Calu3 (cell line): ENCODE data around the gene TMUB2. TPM values are rescaled to one million over a fixed set of nuclear protein-coding genes. Genes with fewer than 3 reads are reported as not detected.

Experiments used
- BruUV-seq: library from RNA; stranded (reverse); fragments of 400-500 nt; replicated peaks from 2 replicates; lab custom pipeline; 2021; lab: Mats Ljungman, UMichigan
- CTCF ChIA-PET: fragments of 300-600 bp; sonication (Branson Sonifier 250); formaldehyde crosslinking; loops from one replicate; lab custom pipeline; 2022; ENCODE audit warnings: antibody characterized with exemption; lab: Charles Lee
- DNase-seq: peaks from one replicate; pipeline ENCODE4 v3.0.0; 2022
- H3K27ac Mint-ChIP-seq: one replicate; pipeline ENCODE4 v1.8.0; 2022; ENCODE audit warnings: mixed read lengths; ENCODE audit not compliant: unreplicated experiment
- H3K27me3 Mint-ChIP-seq: one replicate; pipeline ENCODE4 v1.8.0; 2022; ENCODE audit warnings: mixed read lengths; ENCODE audit not compliant: unreplicated experiment
- H3K36me3 Mint-ChIP-seq: one replicate; pipeline ENCODE4 v1.8.0; 2022; ENCODE audit warnings: mild to moderate bottlenecking, moderate library complexity, mixed read lengths; ENCODE audit not compliant: insufficient read depth, unreplicated experiment
- H3K4me1 Mint-ChIP-seq: one replicate; pipeline ENCODE4 v1.8.0; 2022; ENCODE audit warnings: mild to moderate bottlenecking, low read depth, mixed read lengths; ENCODE audit not compliant: unreplicated experiment
- H3K4me3 Mint-ChIP-seq: one replicate; pipeline ENCODE4 v1.8.0; 2022; ENCODE audit warnings: mild to moderate bottlenecking, low read depth, moderate library complexity, mixed read lengths; ENCODE audit not compliant: unreplicated experiment
- H3K9me3 Mint-ChIP-seq: one replicate; pipeline ENCODE4 v1.8.0; 2022; ENCODE audit warnings: low read depth, mixed read lengths; ENCODE audit not compliant: unreplicated experiment
- CTCF ChIP-seq: fragments of 200-600 bp; IDR thresholded peaks from one replicate; pipeline ENCODE4 v1.8.0; 2022; ENCODE audit warnings: antibody characterized with exemption; ENCODE audit not compliant: unreplicated experiment
- intact Hi-C: fragments of 100-400 bp; cut with micrococcal nuclease; formaldehyde crosslinking; loops from one replicate; pipeline ENCODE4 v1.10.0; 2022; ENCODE audit not compliant: unreplicated experiment
- total RNA-seq: library from RNA; stranded (reverse); gene quantifications from 2 replicates; pipeline ENCODE4 v1.2.3, GENCODE V29; 2022

Gene TMUB2
- total RNA-seq, 1 experiment from 2014 or later: 56.0 TPM

- no peak for TF ChIP-seq CTCF
These were observed 33.9 kb upstream of the TMUB2 start for GRCh38 chr17:44152875-44153274.

GRCh38 chr17:44155488-44155887 lies 31.3 kb upstream of the TMUB2 start:
- TF ChIP-seq CTCF: no peak
- Mint-ChIP-seq H3K9me3 (no peaks in the 10 kb centered on the region), H3K27me3 (no peaks in the 10 kb centered on the region), H3K4me1 (no peaks in the 10 kb centered on the region), H3K36me3 (peaks cover 24% of the 10 kb centered on the region), H3K27ac (no peak overlapping the region), H3K4me3 (no peak overlapping the region)
- intact Hi-C loops: no loop called here
- BruUV-seq: no TSS peak
- CTCF ChIA-PET: interaction anchor here (1.0 kb wide), 1 partner anchor 13 kb away, joined by 3 read pairs; no protein-coding TSS in a partner anchor
- no peak for DNase-seq

More at GRCh38 chr17:44152875-44153274, 33.9 kb upstream of the TMUB2 start:
- no TSS peak for BruUV-seq
- no peak overlapping the region for H3K27ac Mint-ChIP-seq
- H3K9me3 Mint-ChIP-seq: no peaks in the 10 kb centered on the region
- DNase-seq: no peak
- no peaks in the 10 kb centered on the region for H3K27me3 Mint-ChIP-seq
- no peak overlapping the region for H3K4me3 Mint-ChIP-seq
- intact Hi-C loops: no loop called here
- CTCF ChIA-PET: interaction anchor here (2.6 kb wide), 1 partner anchor 15 kb away, joined by 8 read pairs; no protein-coding TSS in a partner anchor
- peaks cover 27% of the 10 kb centered on the region for H3K36me3 Mint-ChIP-seq
- no peaks in the 10 kb centered on the region for H3K4me1 Mint-ChIP-seq

- H3K4me1 Mint-ChIP-seq: no peaks in the 10 kb centered on the region
- no peak overlapping the region for H3K4me3 Mint-ChIP-seq
- no peak for TF ChIP-seq CTCF
- intact Hi-C loops: no loop called here
- H3K27me3 Mint-ChIP-seq: no peaks in the 10 kb centered on the region
- no peak for DNase-seq
- H3K9me3 Mint-ChIP-seq: no peaks in the 10 kb centered on the region
- CTCF ChIA-PET: interaction anchor here (1.1 to 1.7 kb wide), 2 partner anchors 9 kb away, joined by 4 read pairs; no protein-coding TSS in a partner anchor
- peaks cover 19% of the 10 kb centered on the region for H3K36me3 Mint-ChIP-seq
- no peak overlapping the region for H3K27ac Mint-ChIP-seq
- no TSS peak for BruUV-seq
These were observed 27.1 kb upstream of the TMUB2 start for GRCh38 chr17:44159519-44160210.

GRCh38 chr17:44164476-44164875 lies 22.3 kb upstream of the TMUB2 start:
- CTCF ChIA-PET: no interaction called here
- Mint-ChIP-seq H3K36me3 (peaks cover 32% of the 10 kb centered on the region), H3K9me3 (no peaks in the 10 kb centered on the region), H3K4me3 (no peak overlapping the region), H3K27me3 (no peaks in the 10 kb centered on the region), H3K27ac (peak overlapping the region; percentile 42), H3K4me1 (peaks cover 12% of the 10 kb centered on the region)
- TF ChIP-seq CTCF: no peak
- DNase-seq: no peak
- BruUV-seq: no TSS peak
- intact Hi-C loops: no loop called here
